Panc1 (cell line): Measurements from ENCODE around the gene GAMT.

ENCODE experiments used
- CTCF ChIP-seq: fragments of 450-650 bp; IDR thresholded peaks from 2 replicates; pipeline ENCODE4 v1.5.1; 2017; ENCODE audit warnings: mild to moderate bottlenecking
- POLR2AphosphoS5 ChIP-seq: IDR thresholded peaks from 2 replicates; pipeline ENCODE4 v1.6.1; 2012; ENCODE audit warnings: mild to moderate bottlenecking, low read depth, low read length, moderate library complexity
- SIN3A ChIP-seq: IDR thresholded peaks from 2 replicates; pipeline ENCODE4 v1.6.1; 2012; ENCODE audit warnings: low read depth, mild to moderate bottlenecking, low read length, moderate library complexity, borderline replicate concordance; ENCODE audit not compliant: insufficient read depth
- TCF7L2 ChIP-seq: IDR thresholded peaks from 2 replicates; pipeline ENCODE4 v1.6.1; 2011; ENCODE audit warnings: mild to moderate bottlenecking, low read depth, low read length, inconsistent platforms

- TF ChIP-seq CTCF (no peak), POLR2AphosphoS5 (no peak), TCF7L2 (no peak), SIN3A (no peak)
These were observed 37.2 kb downstream of the GAMT start for GRCh38 chr19:1364070-1364704.
